Measurements from ENCODE around the gene CGREF1.

The CGREF1 gene

GRCh38 chr2:27118525-27119329 is at the start of gene CGREF1:
CGREF1 (minus strand) TSS chr2:27119128; CDS start chr2:27104366, 14,762 bp downstream.
- TF ChIP-seq CTCF (IDR thresholded peaks at IDR 0.05; ENCODE audit: extremely low read depth, missing control alignments) = no peak
- DNase-seq (ENCODE audit: low spot score) = no peak

GRCh38 chr2:27164960-27165763 is 46.2 kb upstream of the CGREF1 start:
- no peak for TF ChIP-seq CTCF (IDR thresholded peaks at IDR 0.05; ENCODE audit: extremely low read depth, missing control alignments)
- no peak for DNase-seq (ENCODE audit: low spot score)

- TF ChIP-seq CTCF (IDR thresholded peaks at IDR 0.05; ENCODE audit: extremely low read depth, missing control alignments) = no peak
- no peak for DNase-seq (ENCODE audit: low spot score)
Observed at GRCh38 chr2:27162151-27163121, 43.5 kb upstream of the CGREF1 start.

- no peak for DNase-seq (ENCODE audit: low spot score)
- no peak for TF ChIP-seq CTCF (IDR thresholded peaks at IDR 0.05; ENCODE audit: extremely low read depth, missing control alignments)
Observed at GRCh38 chr2:27160191-27160590, 41.3 kb upstream of the CGREF1 start.

GRCh38 chr2:27159271-27159670 is 40.3 kb upstream of the CGREF1 start:
- TF ChIP-seq CTCF (IDR thresholded peaks at IDR 0.05; ENCODE audit: extremely low read depth, missing control alignments) = no peak
- no peak for DNase-seq (ENCODE audit: low spot score)

GRCh38 chr2:27158468-27158867 is 39.5 kb upstream of the CGREF1 start:
- TF ChIP-seq CTCF (IDR thresholded peaks at IDR 0.05; ENCODE audit: extremely low read depth, missing control alignments) = no peak
- DNase-seq (ENCODE audit: low spot score) = no peak
